ENCODE data around the gene CFAP68.

CFAP68 gene

DNA sequence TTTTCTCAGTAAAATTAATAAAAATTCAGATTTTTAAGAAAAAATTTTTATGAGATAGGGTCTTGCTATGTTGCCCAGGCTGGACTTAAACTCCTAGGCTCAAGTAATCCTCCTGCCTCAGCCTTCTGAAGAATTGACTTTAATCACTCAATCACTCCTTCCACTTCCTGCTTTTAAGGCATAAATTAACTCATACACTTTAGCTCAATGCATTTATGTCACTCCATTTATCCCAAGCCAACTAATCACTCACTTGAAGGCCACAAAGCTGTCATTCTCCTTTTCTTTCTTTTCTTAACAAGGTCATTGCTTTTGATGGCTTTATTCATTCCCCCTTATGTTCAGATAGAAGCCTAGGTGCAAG, 8.8 kb upstream of the CFAP68 start:
- peak overlapping the region; percentile 99 for H3K14ac ChIP-seq (ENCODE audit: low read length)
- no peak overlapping the region for H4K12ac ChIP-seq (ENCODE audit: low read depth, low read length)
- H3K79me1 ChIP-seq (ENCODE audit: low read length): peaks cover 8% of the 10 kb centered on the region
- peak overlapping the region; percentile 55 for H2AFZ ChIP-seq (ENCODE audit: insufficient read depth, low read length, poor library complexity)
- peak overlapping the region; percentile 65 for H3K4me2 ChIP-seq (ENCODE audit: low read length)
- H3K36me3 ChIP-seq (ENCODE audit: control insufficient read depth in 1 of 2, insufficient read depth in 2 of 2, low read length in 2 of 2): peaks cover 5 to 6% of the 10 kb centered on the region in 2 experiments
- H3K27ac ChIP-seq (ENCODE audit: low read depth, low read length): peak overlapping the region; percentile 84
- no peak overlapping the region for H4K8ac ChIP-seq (ENCODE audit: low read depth, low read length)
- no peak overlapping the region for H2AK5ac ChIP-seq (ENCODE audit: low read length)
- no peak overlapping the region for H3K18ac ChIP-seq (ENCODE audit: low read length)
- peaks cover 4% of the 10 kb centered on the region for H3K79me2 ChIP-seq (ENCODE audit: control insufficient read depth, insufficient read depth, low read length, poor library complexity)
- H3K27me3 ChIP-seq (ENCODE audit: insufficient read depth, low read length): no peaks in the 10 kb centered on the region
- no peak overlapping the region for H2BK12ac ChIP-seq (ENCODE audit: low read length)
- no peak overlapping the region for H2BK5ac ChIP-seq (ENCODE audit: low read depth, low read length, poor library complexity)
- H3K9me3 ChIP-seq (ENCODE audit: insufficient read depth, low read depth, low read length): no peaks in the 10 kb centered on the region
- H3K9ac ChIP-seq (ENCODE audit: low read length): peak overlapping the region; percentile 70
- H2BK120ac ChIP-seq (ENCODE audit: insufficient read depth, low read length, poor library complexity): no peak overlapping the region
- H3K4me1 ChIP-seq (ENCODE audit: control insufficient read depth in 1 of 2, insufficient read depth in 2 of 2, low read length in 2 of 2): no peaks in the 10 kb centered on the region
- peak overlapping the region; percentile 96 for H3K4me3 ChIP-seq (ENCODE audit: low read depth, low read length)
- H4K91ac ChIP-seq (ENCODE audit: low read depth, low read length): no peak overlapping the region
- no peak overlapping the region for H3K23ac ChIP-seq (ENCODE audit: low read length)
- DNase-seq: no peak
- no peak overlapping the region for H3K4ac ChIP-seq (ENCODE audit: low read depth, low read length)

DNA sequence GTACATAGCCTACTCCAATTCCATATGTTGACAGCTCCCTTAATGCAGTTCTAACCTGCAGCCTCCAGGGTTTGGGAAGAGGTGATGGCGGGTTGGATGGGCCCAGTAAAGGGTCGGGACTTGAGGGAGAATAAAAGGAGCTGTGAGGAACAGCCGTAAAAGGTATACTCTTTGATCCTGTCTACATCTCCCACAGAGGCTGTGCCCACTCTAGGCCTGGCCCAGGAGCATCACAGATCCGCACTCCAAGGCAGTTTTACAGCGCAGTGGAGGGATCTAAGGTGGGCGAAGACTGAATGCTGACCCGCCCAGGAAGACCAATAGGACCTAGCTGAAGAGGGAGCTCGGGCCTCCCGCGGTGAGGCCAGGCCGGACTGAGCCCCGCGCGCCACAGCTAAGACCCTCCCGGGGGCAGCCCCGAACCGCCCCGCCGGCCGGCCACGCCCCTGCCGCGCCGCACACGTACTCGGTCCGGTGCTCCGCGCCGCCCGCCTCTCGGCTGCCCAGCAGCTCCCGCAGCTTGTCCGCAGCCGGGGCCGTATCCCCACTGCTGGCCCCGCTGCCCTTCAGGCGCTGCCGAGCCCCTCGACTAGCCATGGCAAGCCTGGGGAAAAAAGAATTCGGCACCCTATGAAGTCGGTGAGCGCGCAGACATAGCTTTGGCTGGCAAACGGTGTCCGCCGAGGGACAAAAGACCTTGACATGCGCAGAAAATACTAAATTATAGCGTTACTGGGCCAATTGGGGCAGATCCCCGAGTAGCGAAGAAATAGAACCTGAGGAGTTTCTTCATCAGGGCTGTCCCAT, 8.3 kb upstream of the CFAP68 start, which contains the start of gene ALG9:
ALG9 (minus strand) TSS at position 696 of the 807 bp plus-strand sequence; CDS start at position 597, 99 bp downstream.
- Histone ChIP-seq H4K91ac (ENCODE audit: low read depth, low read length) (peak within 1 kb of the TSS; percentile 99), H3K4ac (ENCODE audit: low read depth, low read length) (peak within 1 kb of the TSS; percentile 87), H4K12ac (ENCODE audit: low read depth, low read length) (peak within 1 kb of the TSS; percentile 95), H3K36me3 (ENCODE audit: control insufficient read depth in 1 of 2, insufficient read depth in 2 of 2, low read length in 2 of 2) (peaks cover 3 to 5% of the 10 kb centered on the region in 2 experiments), H3K18ac (ENCODE audit: low read length) (peak within 1 kb of the TSS; percentile 98), H4K8ac (ENCODE audit: low read depth, low read length) (peak within 1 kb of the TSS; percentile 99), H3K4me3 (ENCODE audit: low read depth, low read length) (peak within 1 kb of the TSS; percentile 96), H3K9ac (ENCODE audit: low read length) (peak within 1 kb of the TSS; percentile 70), H3K14ac (ENCODE audit: low read length) (peak within 1 kb of the TSS; percentile 99), H3K79me1 (ENCODE audit: low read length) (peaks cover 8% of the 10 kb centered on the region), H3K79me2 (ENCODE audit: control insufficient read depth, insufficient read depth, low read length, poor library complexity) (peaks cover 4% of the 10 kb centered on the region), H2BK5ac (ENCODE audit: low read depth, low read length, poor library complexity) (peak within 1 kb of the TSS; percentile 86), H2AK5ac (ENCODE audit: low read length) (no peak within 1 kb of the TSS), H2AFZ (ENCODE audit: insufficient read depth, low read length, poor library complexity) (peak within 1 kb of the TSS; percentile 55), H2BK12ac (ENCODE audit: low read length) (peak within 1 kb of the TSS; percentile 83), H3K9me3 (ENCODE audit: insufficient read depth, low read depth, low read length) (no peaks in the 10 kb centered on the region), H3K23ac (ENCODE audit: low read length) (no peak within 1 kb of the TSS), H3K4me2 (ENCODE audit: low read length) (peak within 1 kb of the TSS; percentile 65), H3K27ac (ENCODE audit: low read depth, low read length) (peak within 1 kb of the TSS; percentile 84), H3K4me1 (ENCODE audit: control insufficient read depth in 1 of 2, insufficient read depth in 2 of 2, low read length in 2 of 2) (no peaks in the 10 kb centered on the region), H2BK120ac (ENCODE audit: insufficient read depth, low read length, poor library complexity) (peak within 1 kb of the TSS; percentile 91), H3K27me3 (ENCODE audit: insufficient read depth, low read length) (no peaks in the 10 kb centered on the region)
- peak; percentile 50 to 87 for DNase-seq
- WGBS (ENCODE audit: extremely low coverage, insufficient coverage, insufficient read length): no CpG with 5 or more reads among the region's 51 CpGs

DNA sequence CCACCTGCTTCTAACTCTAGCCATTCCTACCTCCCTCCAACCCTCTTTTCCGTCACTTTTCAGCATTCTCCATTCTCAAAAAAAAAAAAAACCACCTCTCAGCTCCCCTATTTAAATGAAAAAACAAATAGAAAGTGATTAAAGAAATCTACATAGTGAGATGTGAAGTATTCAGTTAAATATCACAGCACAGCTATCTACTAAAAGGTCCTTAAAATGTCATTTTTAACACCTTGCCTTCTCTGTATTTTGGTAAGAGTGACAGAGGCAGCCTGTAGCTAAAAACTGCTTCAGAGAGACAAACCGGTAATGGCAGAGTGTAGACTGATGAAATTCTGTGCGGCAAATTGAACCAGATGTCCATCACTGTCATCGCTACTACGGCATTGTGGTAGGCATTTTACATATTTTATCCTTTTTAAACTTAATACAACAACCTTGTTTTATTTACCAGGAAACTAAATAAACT, 7.6 kb upstream of the CFAP68 start:
- Histone ChIP-seq H3K9me3 (ENCODE audit: insufficient read depth, low read depth, low read length) (no peaks in the 10 kb centered on the region), H3K79me1 (ENCODE audit: low read length) (peaks cover 8% of the 10 kb centered on the region), H2AFZ (ENCODE audit: insufficient read depth, low read length, poor library complexity) (peak overlapping the region; percentile 55), H3K36me3 (ENCODE audit: control insufficient read depth in 1 of 2, insufficient read depth in 2 of 2, low read length in 2 of 2) (peaks cover 2 to 3% of the 10 kb centered on the region in 2 experiments), H2BK5ac (ENCODE audit: low read depth, low read length, poor library complexity) (no peak overlapping the region), H2BK12ac (ENCODE audit: low read length) (no peak overlapping the region), H3K9ac (ENCODE audit: low read length) (peak overlapping the region; percentile 70), H2BK120ac (ENCODE audit: insufficient read depth, low read length, poor library complexity) (no peak overlapping the region), H3K79me2 (ENCODE audit: control insufficient read depth, insufficient read depth, low read length, poor library complexity) (peaks cover 4% of the 10 kb centered on the region), H3K4me1 (ENCODE audit: control insufficient read depth in 1 of 2, insufficient read depth in 2 of 2, low read length in 2 of 2) (no peaks in the 10 kb centered on the region), H3K14ac (ENCODE audit: low read length) (no peak overlapping the region), H3K4me2 (ENCODE audit: low read length) (peak overlapping the region; percentile 65), H3K23ac (ENCODE audit: low read length) (no peak overlapping the region), H3K27me3 (ENCODE audit: insufficient read depth, low read length) (no peaks in the 10 kb centered on the region), H3K27ac (ENCODE audit: low read depth, low read length) (no peak overlapping the region), H4K91ac (ENCODE audit: low read depth, low read length) (no peak overlapping the region), H3K4me3 (ENCODE audit: low read depth, low read length) (peak overlapping the region; percentile 96), H4K8ac (ENCODE audit: low read depth, low read length) (peak overlapping the region; percentile 99), H3K18ac (ENCODE audit: low read length) (no peak overlapping the region), H2AK5ac (ENCODE audit: low read length) (no peak overlapping the region), H3K4ac (ENCODE audit: low read depth, low read length) (no peak overlapping the region), H4K12ac (ENCODE audit: low read depth, low read length) (no peak overlapping the region)
- DNase-seq: no peak
- no CpG with 5 or more reads among the region's 5 CpGs for WGBS (ENCODE audit: extremely low coverage, insufficient coverage, insufficient read length)

DNA sequence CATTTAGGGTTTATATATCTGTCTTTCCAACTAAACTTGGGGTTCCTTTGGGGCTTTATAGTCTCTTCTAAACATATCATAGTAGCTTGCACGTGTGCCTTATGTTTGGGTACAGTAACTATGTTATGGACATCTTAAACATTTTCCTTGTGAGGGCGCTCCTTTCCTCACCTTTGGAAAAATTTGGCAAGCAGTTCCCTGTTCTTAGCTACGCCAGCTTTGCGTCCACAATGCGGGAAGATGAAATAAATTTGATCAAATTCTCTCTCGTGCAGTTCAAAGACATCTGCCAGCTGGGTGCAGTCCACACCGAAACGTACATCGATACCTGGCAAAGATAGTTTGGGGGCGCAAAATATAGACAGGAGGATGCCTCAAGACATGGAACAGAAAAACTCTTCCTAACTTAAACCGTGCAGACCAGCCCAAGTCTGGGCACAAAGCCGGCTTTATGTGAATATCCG, 924 bp upstream of the CFAP68 start:
- H2BK120ac ChIP-seq (ENCODE audit: insufficient read depth, low read length, poor library complexity): peak overlapping the region; percentile 10
- peak overlapping the region; percentile 36 for H4K8ac ChIP-seq (ENCODE audit: low read depth, low read length)
- peak overlapping the region; percentile 84 for H2AFZ ChIP-seq (ENCODE audit: insufficient read depth, low read length, poor library complexity)
- H3K23ac ChIP-seq (ENCODE audit: low read length): no peak overlapping the region
- no peak overlapping the region for H2BK12ac ChIP-seq (ENCODE audit: low read length)
- no peak overlapping the region for H2AK5ac ChIP-seq (ENCODE audit: low read length)
- H4K12ac ChIP-seq (ENCODE audit: low read depth, low read length): peak overlapping the region; percentile 14
- H3K36me3 ChIP-seq (ENCODE audit: control insufficient read depth in 1 of 2, insufficient read depth in 2 of 2, low read length in 2 of 2): no peaks in the 10 kb centered on the region
- peak overlapping the region; percentile 25 for H3K14ac ChIP-seq (ENCODE audit: low read length)
- no peaks in the 10 kb centered on the region for H3K79me2 ChIP-seq (ENCODE audit: control insufficient read depth, insufficient read depth, low read length, poor library complexity)
- H3K4me3 ChIP-seq (ENCODE audit: low read depth, low read length): peak overlapping the region; percentile 71
- H3K9ac ChIP-seq (ENCODE audit: low read length): peak overlapping the region; percentile 42
- peaks cover 3 to 4% of the 10 kb centered on the region in 2 experiments for H3K4me1 ChIP-seq (ENCODE audit: control insufficient read depth in 1 of 2, insufficient read depth in 2 of 2, low read length in 2 of 2)
- peak overlapping the region; percentile 12 for H3K18ac ChIP-seq (ENCODE audit: low read length)
- H3K9me3 ChIP-seq (ENCODE audit: insufficient read depth, low read depth, low read length): no peaks in the 10 kb centered on the region
- H3K27me3 ChIP-seq (ENCODE audit: insufficient read depth, low read length): no peaks in the 10 kb centered on the region
- DNase-seq: peak; percentile 36 to 57
- peak overlapping the region; percentile 87 for H3K4me2 ChIP-seq (ENCODE audit: low read length)
- H3K27ac ChIP-seq (ENCODE audit: low read depth, low read length): peak overlapping the region; percentile 37
- no peak overlapping the region for H3K4ac ChIP-seq (ENCODE audit: low read depth, low read length)
- no CpG with 5 or more reads among the region's 13 CpGs for WGBS (ENCODE audit: extremely low coverage, insufficient coverage, insufficient read length)
- peak overlapping the region; percentile 40 for H4K91ac ChIP-seq (ENCODE audit: low read depth, low read length)
- peaks cover 6% of the 10 kb centered on the region for H3K79me1 ChIP-seq (ENCODE audit: low read length)
- no peak overlapping the region for H2BK5ac ChIP-seq (ENCODE audit: low read depth, low read length, poor library complexity)

All from trophoblast cell (in vitro differentiated cells and primary cell).